GM12878 (cell line): ENCODE data around the gene PLEKHG2. TPM values are rescaled to one million over a fixed set of nuclear protein-coding genes. Genes with fewer than 3 reads are reported as not detected.

Experiments
- MAX ChIP-seq: IDR thresholded peaks from 2 replicates; pipeline ENCODE4 v1.6.1; 2012; ENCODE audit warnings: low read depth, low read length, improper control_type of control experiment
- POLR2AphosphoS5 ChIP-seq: IDR thresholded peaks from 2 replicates; pipeline ENCODE4 v1.6.1; 2011; ENCODE audit warnings: mild to moderate bottlenecking, low read length, inconsistent platforms
- RAD21 ChIP-seq: IDR thresholded peaks from 2 replicates; pipeline ENCODE4 v1.6.1; 2011; ENCODE audit warnings: mild to moderate bottlenecking, low read depth, low read length, moderate library complexity; ENCODE audit not compliant: insufficient read depth
- SREBF1 ChIP-seq: IDR thresholded peaks from 2 replicates; pipeline ENCODE4 v1.6.1; 2012; ENCODE audit warnings: mild to moderate bottlenecking, low read length
- SREBF2 ChIP-seq: IDR thresholded peaks from 2 replicates; pipeline ENCODE4 v1.6.1; 2012; ENCODE audit warnings: mild to moderate bottlenecking, low read length
- polyA plus RNA-seq, 11 experiments: library from polyadenylated mRNA; depleted of rRNA in 4 of 11; unstranded in 6 of 11; stranded (reverse) in 5 of 11; fragments of >200 nt; fragmentation: Nextera tagmentation in 4 of 11; fragmentation: Illumina TruSeq in 1 of 11; extraction: Ambion mirVana in 4 of 11; extraction: Trizol in 1 of 11; gene quantifications; 1 replicate in 1 of 11; 2 replicates in 10 of 11; pipeline versions ENCODE4 v1.2.1 to v1.2.3, GENCODE V29; 2011 to 2016; ENCODE audit warnings: inconsistent platforms in 2 of 11, missing spikeins in 2 of 11, low read depth in 1 of 11
- total RNA-seq, 4 experiments: library from RNA; depleted of rRNA in 3 of 4; stranded (reverse); fragments of >200 nt in 3 of 4; fragmentation: Illumina TruSeq in 1 of 4; extraction: Trizol in 1 of 4; gene quantifications; 2 replicates each; pipeline versions ENCODE4 v1.2.1 to v1.2.3, GENCODE V29; 2013 to 2021
- TF ChIP-seq, protein P1 (sequence below): fragments of 450-650 bp; IDR thresholded peaks from 2 replicates; pipeline ENCODE4 v1.6.1; 2018; ENCODE audit warnings: borderline replicate concordance, mild to moderate bottlenecking; ENCODE audit not compliant: partially characterized antibody
- TF ChIP-seq, protein P2 (sequence below): fragments of 450-650 bp; formaldehyde crosslinking; IDR thresholded peaks from 2 replicates; pipeline ENCODE4 v1.4.0; 2022; ENCODE audit warnings: mild to moderate bottlenecking, moderate library complexity

The PLEKHG2 gene
- total and polyA plus RNA-seq, 10 of the 15 experiments (the other 5 are each of a cell fraction or from before 2014, with no cell fraction given) = 3.0 to 62.5 (median 17.2) TPM

- TF ChIP-seq, protein P1, sequence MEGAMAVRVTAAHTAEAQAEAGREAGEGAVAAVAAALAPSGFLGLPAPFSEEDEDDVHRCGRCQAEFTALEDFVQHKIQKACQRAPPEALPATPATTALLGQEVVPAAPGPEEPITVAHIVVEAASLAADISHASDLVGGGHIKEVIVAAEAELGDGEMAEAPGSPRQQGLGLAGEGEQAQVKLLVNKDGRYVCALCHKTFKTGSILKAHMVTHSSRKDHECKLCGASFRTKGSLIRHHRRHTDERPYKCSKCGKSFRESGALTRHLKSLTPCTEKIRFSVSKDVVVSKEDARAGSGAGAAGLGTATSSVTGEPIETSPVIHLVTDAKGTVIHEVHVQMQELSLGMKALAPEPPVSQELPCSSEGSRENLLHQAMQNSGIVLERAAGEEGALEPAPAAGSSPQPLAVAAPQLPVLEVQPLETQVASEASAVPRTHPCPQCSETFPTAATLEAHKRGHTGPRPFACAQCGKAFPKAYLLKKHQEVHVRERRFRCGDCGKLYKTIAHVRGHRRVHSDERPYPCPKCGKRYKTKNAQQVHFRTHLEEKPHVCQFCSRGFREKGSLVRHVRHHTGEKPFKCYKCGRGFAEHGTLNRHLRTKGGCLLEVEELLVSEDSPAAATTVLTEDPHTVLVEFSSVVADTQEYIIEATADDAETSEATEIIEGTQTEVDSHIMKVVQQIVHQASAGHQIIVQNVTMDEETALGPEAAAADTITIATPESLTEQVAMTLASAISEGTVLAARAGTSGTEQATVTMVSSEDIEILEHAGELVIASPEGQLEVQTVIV = no peak
- TF ChIP-seq RAD21 (no peak), SREBF2 (no peak), POLR2AphosphoS5 (no peak), SREBF1 (no peak), MAX (no peak)
- TF ChIP-seq, protein P2, sequence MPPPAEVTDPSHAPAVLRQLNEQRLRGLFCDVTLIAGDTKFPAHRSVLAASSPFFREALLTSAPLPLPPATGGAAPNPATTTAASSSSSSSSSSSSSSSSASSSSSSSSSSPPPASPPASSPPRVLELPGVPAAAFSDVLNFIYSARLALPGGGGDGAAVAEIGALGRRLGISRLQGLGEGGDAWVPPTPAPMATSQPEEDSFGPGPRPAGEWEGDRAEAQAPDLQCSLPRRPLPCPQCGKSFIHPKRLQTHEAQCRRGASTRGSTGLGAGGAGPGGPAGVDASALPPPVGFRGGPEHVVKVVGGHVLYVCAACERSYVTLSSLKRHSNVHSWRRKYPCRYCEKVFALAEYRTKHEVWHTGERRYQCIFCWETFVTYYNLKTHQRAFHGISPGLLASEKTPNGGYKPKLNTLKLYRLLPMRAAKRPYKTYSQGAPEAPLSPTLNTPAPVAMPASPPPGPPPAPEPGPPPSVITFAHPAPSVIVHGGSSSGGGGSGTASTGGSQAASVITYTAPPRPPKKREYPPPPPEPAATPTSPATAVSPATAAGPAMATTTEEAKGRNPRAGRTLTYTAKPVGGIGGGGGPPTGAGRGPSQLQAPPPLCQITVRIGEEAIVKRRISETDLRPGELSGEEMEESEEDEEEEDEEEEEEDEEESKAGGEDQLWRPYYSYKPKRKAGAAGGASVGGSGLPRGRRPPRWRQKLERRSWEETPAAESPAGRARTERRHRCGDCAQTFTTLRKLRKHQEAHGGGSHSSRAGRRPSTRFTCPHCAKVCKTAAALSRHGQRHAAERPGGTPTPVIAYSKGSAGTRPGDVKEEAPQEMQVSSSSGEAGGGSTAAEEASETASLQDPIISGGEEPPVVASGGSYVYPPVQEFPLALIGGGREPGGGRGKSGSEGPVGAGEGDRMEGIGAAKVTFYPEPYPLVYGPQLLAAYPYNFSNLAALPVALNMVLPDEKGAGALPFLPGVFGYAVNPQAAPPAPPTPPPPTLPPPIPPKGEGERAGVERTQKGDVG (CRISPR knock-in tag) = no peak
Observed at GRCh38 chr19:39407410-39407659, 5.1 kb upstream of the PLEKHG2 start (continued).
